ENCODE measurements around the gene CD59.
A peak's percentile ranks its signal among the peaks of the same experiment; 100 is the strongest.
"Not testable (repeated sequence)": the region's sequence is repeated elsewhere in the genome, so short reads cannot be mapped to it uniquely, and the experiment has no call there.

CD59 gene

GRCh38 chr11:33735271-33736147, 714 bp downstream of the CD59 start:
- POLR2A ChIA-PET: interaction anchor here (0.7 kb wide), 2 partner anchors 38 to 455 kb away, joined by 3 read pairs; no protein-coding TSS in a partner anchor
- DNase-seq (ENCODE audit: extremely low spot score): peak; percentile 73
- CTCF ChIA-PET: interaction anchor here (1.4 to 18.5 kb wide), 3 partner anchors 15 to 29 kb away, joined by 3 to 265 read pairs (median 6); no protein-coding TSS in a partner anchor
- TF ChIP-seq CTCF (IDR thresholded peaks at IDR 0.05; ENCODE audit: control extremely low read depth, extremely low read depth, low read depth, missing control alignments): no peak

GRCh38 chr11:33734441-33735270, 1.6 kb downstream of the CD59 start:
- ChIA-PET POLR2A (no interaction called here), CTCF (interaction anchor here (1.0 to 18.5 kb wide), 3 partner anchors 14 to 33 kb away, joined by 3 to 265 read pairs (median 7); no protein-coding TSS in a partner anchor)
- DNase-seq (ENCODE audit: extremely low spot score): no peak

GRCh38 chr11:33733980-33734379, 2.2 kb downstream of the CD59 start:
- CTCF ChIA-PET: interaction anchor here (0.6 to 18.5 kb wide), 5 partner anchors 9 to 146 kb away, joined by 3 to 265 read pairs (median 7); no protein-coding TSS in a partner anchor
- DNase-seq (ENCODE audit: extremely low spot score): no peak
- no peak for TF ChIP-seq CTCF (IDR thresholded peaks at IDR 0.05; ENCODE audit: control extremely low read depth, extremely low read depth, low read depth, missing control alignments)
- POLR2A ChIA-PET: no interaction called here

More at GRCh38 chr11:33734441-33735270, 1.6 kb downstream of the CD59 start:
- TF ChIP-seq CTCF (IDR thresholded peaks at IDR 0.05; ENCODE audit: control extremely low read depth, extremely low read depth, low read depth, missing control alignments): no peak

- no peak for DNase-seq (ENCODE audit: extremely low spot score)
- CTCF ChIA-PET: interaction anchor here (18.5 kb wide), 1 partner anchor 11 kb away, joined by 265 read pairs; no protein-coding TSS in a partner anchor
- POLR2A ChIA-PET: no interaction called here
- TF ChIP-seq CTCF (IDR thresholded peaks at IDR 0.05; ENCODE audit: control extremely low read depth, extremely low read depth, low read depth, missing control alignments): no peak
Measured at GRCh38 chr11:33731723-33732531, 4.3 kb downstream of the CD59 start.

- POLR2A ChIA-PET: no interaction called here
- CTCF ChIA-PET: interaction anchor here (18.5 kb wide), 1 partner anchor 10 kb away, joined by 265 read pairs; no protein-coding TSS in a partner anchor
- no peak for TF ChIP-seq CTCF (IDR thresholded peaks at IDR 0.05; ENCODE audit: control extremely low read depth, extremely low read depth, low read depth, missing control alignments)
- no peak for DNase-seq (ENCODE audit: extremely low spot score)
Measured at GRCh38 chr11:33730716-33731115, 5.5 kb downstream of the CD59 start.

- POLR2A ChIA-PET; CTCF ChIA-PET; DNase-seq (ENCODE audit: extremely low spot score): not testable (repeated sequence)
Measured at GRCh38 chr11:33729072-33729664, 7.1 kb downstream of the CD59 start.

GRCh38 chr11:33727539-33727938, 8.7 kb downstream of the CD59 start:
- POLR2A ChIA-PET; DNase-seq (ENCODE audit: extremely low spot score): not testable (repeated sequence)
- CTCF ChIA-PET: interaction anchor here (15.2 kb wide), 1 partner anchor 12 kb away, joined by 265 read pairs; the partner anchor contains the start of gene CD59
